SH-SY5Y (cell line): ENCODE measurements around the gene ZFHX3.

Experiments used
- GATA2 ChIP-seq: IDR thresholded peaks from 2 replicates; pipeline ENCODE4 v1.6.1; 2011; ENCODE audit warnings: mild to moderate bottlenecking, low read depth, low read length
- GATA3 ChIP-seq: IDR thresholded peaks from 2 replicates; pipeline ENCODE4 v1.6.1; 2011; ENCODE audit warnings: low read depth, mild to moderate bottlenecking, low read length, moderate library complexity

- TF ChIP-seq GATA2 (no peak), GATA3 (no peak)
These were observed 27.5 kb downstream of the ZFHX3 start for GRCh38 chr16:73020409-73020884.
